Measurements from ENCODE around the gene SPATA6L.
"Not testable (repeated sequence)": the region's sequence is repeated elsewhere in the genome, so short reads cannot be mapped to it uniquely, and the experiment has no call there.

SPATA6L gene

DNA sequence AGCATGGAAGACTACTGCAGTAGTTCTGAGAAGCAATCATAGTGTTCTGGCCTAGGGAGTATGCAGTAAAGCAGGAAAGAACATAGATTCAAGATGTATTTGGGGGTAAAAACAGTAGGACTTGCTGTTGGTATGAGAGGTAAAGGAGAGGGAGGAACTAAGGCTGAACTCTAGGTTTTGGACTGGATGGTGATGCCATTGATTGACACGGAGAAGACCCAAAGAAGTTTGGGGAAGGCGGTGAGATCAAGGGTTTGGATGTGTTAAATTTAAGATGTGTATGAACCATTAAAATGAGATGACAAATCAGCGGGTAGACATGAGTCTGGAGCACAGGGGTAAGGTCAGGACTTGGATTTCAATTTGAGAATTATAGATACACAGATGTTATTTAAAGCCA, 11.1 kb upstream of the SPATA6L start:
- DNase-seq: no peak

DNA sequence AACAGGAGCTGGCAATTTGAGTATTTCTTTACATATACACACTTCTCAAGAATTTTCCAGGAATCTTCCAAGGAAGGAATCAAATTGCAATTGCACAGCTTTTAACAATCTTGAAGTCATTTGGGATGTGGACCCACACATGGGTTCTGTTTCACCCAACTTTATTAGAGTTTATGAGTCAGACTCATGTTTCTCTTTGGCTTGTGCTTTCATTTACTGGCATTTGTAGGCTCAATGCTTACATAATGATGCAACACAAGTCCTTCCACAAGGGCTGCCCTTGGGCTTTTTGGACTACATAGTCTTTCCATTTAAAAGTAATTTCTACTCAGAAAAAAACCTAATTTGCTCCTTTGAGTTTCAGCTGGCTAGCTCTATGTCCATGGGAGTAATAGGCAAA, 8.5 kb upstream of the SPATA6L start:
- no peak for DNase-seq

DNA sequence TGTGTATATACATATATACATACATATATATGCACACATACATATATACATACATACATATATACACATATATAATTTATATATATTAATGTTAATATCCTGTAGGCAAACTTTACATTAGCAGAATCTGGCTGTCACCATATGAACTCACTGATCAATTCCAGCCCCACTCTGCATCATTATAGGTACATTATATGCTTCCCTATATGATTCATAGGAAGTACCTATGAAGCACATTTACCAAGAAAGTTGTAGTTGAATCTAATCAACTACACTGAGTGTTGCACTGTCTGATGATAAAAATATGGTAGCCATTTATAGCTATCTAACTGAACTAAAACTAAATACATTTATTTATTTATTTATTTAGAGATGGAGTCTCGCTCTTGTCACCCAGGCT, 5.5 kb upstream of the SPATA6L start:
- DNase-seq: no peak

DNA sequence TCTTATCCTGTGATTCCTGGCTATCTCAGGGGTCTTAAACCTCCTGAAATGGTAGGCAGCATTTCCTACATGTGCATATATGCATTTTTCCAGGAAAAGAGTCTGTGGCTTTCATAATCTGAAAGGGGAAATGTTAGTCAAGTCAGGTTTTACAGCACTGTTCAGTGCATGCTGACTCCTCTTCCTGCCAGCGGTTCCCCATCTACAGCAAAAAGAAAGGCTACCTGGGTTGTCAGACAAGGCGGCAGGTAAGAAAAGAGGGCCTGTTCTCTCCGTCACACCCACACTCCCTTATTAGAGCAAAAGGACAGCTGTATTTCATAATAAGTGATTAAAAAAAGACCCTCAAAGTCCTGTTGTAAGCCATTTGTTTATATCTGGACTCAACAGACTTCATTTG, 4.3 kb upstream of the SPATA6L start:
- no peak for DNase-seq

DNA sequence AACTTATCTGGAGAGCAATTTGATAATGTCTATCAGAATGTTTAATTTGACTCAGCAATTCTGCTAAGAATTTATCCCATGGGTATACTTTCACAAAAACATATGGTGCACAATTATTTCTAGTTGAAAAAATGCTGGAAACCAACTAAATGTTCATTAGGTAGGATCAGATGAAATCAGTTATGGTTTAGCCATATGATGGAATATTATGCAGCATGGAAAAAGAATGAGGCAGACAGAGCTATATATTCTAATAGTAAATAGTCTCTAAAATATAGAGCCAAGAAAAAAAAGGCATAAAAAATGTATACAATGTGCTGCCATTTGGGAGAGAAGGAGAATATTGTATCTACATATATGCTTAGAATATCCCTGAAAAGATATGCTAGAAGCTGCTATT, 3.6 kb upstream of the SPATA6L start:
- DNase-seq: no peak

DNA sequence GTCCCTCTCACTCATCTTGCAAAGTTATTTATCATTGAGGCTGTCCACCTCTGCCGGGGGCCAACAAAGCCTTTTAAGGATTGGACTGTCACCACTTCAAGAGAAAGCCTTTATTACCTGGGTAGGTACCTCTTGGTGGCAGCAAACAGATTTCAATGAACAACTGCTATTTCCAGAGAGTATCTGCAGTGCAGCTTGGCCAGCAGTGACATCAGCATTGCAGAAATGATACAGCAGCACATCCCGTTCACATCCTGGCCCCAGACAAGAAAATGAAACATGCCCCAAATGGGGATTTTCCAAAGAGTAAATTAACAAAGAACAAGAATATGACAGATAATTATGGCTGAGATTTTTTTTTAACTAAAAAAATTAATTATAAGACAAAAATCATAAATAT, 2.3 kb upstream of the SPATA6L start:
- DNase-seq: no peak

DNA sequence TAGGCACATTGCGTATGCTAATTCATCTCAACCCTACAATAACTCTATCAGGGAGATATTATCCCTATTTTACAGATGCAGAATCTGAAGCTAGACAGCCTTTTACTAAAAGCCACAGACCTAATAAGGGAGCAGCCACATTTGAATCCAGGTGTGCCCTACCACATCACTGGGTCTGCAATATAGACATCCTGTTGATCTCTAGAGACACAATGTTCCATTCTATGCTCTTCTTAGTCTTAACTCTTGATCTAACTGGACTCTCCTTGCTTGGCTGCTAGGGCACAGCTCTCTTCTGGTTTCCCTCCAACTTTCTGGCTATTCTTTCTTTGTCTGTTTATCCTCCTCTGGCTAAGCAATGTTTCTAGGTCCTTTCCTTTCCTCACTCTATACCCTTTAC, 1.4 kb upstream of the SPATA6L start:
- no peak for DNase-seq

DNA sequence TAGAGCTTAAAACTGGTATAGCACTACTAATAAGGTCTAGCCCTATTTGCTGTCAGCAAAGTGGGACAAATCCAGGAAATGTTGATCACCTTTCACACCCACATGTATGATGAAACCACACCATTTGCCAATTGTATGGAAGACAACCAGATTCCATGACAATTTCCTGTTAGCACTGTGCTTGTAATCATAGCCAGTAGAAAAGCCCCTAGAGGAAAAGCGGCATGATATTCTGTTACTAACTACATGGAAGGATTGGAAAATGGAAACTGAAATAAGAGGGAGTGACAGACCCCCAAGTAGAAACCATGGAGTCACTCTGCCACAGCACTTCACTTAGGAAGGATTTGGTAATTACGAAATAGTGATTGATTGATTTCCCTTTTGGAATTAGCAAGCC, 923 bp downstream of the SPATA6L start:
- peak in 1 of 51 donors; percentile 68 for DNase-seq

DNA sequence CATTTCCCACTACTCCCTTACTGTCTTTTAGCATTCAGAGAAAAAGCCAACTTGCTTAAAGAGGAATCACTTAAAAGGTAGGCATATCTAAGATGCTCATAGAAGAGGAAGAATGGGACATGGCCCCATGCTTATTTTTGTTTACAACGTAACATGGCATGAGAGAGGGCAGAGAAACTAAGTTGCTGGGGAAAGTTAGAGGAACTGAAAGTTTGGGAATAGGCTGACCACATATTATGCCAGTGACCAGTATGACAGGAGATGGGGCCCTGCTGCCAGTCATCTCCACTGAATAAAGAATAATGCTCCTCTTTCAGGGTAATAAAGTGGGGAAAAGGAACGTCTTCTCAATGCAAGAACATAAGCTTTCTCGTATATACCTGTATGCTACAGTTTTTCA, 2.3 kb downstream of the SPATA6L start:
- no peak for DNase-seq

DNA sequence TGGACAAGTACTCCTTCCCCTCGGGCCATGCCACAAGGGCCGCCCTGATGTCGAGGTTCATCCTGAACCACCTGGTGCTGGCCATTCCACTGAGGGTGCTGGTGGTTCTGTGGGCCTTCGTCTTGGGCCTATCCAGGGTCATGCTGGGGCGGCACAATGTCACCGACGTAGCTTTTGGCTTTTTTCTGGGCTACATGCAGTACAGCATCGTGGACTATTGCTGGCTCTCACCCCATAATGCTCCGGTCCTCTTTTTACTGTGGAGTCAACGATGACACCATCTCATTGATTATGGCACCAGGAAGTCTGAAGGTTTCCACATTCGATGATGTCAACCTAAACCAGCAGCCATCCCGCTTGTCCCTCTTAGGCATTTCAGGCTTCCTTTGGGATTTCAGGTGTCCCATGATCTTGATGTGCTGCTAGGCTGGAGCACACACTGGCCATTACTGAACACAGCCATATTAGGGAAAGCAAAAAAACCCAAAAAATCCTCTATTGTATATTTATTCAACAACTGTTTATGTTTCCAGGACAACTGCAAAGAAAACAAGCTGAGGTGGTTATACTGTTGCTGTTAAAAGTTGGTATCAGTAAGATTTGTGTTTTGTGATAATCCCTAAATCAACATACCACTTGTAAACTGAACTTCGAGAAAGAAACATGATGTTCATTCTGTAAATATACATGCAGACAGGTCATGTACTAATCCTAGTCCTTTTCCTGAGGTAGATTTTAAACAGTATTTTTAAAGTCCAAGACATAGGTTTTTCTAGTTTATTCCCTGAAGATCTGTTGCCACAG, 3.1 kb downstream of the SPATA6L start:
- peak in 2 of 51 donors; percentile 36 to 45 for DNase-seq

DNA sequence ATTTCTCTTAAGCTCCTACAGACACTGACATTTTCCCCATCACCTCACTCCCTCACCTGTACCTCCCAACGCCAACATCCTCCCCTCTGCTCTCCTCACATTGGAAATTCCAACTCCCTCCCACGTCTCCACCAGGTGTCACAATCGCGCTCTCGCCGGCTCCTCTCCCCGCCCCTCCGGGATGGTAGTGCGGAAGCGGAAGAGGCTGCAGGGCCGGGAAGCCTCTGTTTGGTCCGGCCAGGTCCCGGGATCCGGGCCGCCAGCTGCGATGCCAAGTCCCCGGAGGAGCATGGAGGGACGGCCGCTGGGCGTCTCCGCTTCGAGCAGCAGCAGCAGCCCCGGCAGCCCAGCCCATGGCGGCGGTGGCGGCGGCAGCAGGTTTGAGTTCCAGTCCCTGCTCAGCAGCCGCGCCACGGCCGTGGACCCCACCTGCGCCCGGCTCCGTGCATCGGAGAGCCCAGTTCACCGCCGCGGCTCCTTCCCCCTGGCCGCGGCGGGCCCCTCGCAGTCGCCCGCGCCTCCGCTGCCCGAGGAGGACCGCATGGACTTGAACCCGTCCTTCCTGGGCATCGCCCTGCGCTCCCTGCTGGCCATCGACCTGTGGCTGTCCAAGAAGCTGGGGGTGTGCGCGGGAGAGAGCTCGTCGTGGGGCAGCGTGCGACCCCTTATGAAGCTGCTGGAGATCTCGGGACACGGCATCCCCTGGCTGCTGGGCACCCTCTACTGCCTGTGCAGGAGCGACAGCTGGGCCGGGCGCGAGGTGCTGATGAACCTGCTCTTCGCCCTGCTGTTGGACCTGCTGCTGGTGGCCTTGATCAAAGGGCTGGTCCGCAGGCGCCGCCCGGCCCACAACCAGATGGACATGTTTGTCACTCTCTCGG, 3.9 kb downstream of the SPATA6L start, which contains the start of gene PLPP6:
PLPP6 (plus strand) TSS at position 187 of the 881 bp plus-strand sequence; CDS start at position 269, 82 bp downstream.
- peak in 50 of 51 donors; percentile 18 to 89 (median 68) for DNase-seq

DNA sequence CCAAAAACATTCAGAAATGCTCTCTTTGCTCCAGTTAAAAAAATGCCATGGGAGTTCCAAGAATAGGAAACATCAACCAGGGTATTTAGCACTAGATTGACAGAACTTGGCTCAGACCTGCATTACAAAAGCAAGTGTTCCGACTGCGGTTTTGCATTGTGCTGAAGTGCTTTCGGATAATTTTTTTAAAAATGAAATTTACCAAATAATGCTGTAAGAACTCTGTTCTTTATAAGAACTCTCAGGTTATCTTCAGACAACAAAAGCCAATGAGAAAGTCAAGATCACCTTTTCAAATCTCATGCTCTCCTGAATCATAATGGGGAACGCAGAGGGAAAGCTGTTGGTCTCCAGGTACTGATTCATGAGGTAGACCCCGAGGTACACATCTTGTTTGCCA, 4.7 kb downstream of the SPATA6L start:
- DNase-seq: no peak

DNA sequence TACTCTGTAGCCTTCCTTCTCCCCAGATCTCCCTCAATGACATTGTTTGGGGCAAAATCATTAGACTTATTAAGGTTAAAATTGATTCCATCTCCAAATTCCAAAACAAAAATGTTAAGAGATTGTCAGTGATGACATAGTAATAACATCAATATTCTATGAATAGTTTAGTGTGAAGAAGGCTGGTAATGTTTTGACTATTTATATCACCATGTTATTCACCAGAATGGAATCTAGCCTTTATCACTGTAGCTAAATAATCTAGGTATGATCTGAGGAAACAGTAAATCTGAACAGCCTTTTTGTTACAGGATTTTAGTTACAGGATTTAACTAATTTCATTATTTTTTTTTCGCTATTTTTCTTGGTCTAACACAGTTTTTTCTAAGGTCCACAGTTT, 5.1 kb downstream of the SPATA6L start:
- DNase-seq: no peak

DNA sequence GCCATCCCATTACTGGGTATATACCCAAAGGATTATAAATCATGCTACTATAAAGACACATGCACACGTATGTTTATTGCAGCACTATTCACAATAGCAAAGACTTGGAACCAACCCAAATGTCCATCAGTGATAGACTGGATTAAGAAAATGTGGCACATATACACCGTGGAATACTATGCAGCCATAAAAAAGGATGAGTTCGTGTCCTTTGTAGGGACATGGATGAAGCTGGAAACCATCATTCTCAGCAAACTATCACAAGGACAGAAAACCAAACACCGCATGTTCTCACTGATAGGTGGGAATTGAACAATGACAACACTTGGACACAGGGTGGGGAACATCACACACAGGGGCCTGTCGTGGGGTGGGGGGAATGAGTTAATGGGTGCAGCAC, 5.6 kb downstream of the SPATA6L start:
- DNase-seq: not testable (repeated sequence)

DNA sequence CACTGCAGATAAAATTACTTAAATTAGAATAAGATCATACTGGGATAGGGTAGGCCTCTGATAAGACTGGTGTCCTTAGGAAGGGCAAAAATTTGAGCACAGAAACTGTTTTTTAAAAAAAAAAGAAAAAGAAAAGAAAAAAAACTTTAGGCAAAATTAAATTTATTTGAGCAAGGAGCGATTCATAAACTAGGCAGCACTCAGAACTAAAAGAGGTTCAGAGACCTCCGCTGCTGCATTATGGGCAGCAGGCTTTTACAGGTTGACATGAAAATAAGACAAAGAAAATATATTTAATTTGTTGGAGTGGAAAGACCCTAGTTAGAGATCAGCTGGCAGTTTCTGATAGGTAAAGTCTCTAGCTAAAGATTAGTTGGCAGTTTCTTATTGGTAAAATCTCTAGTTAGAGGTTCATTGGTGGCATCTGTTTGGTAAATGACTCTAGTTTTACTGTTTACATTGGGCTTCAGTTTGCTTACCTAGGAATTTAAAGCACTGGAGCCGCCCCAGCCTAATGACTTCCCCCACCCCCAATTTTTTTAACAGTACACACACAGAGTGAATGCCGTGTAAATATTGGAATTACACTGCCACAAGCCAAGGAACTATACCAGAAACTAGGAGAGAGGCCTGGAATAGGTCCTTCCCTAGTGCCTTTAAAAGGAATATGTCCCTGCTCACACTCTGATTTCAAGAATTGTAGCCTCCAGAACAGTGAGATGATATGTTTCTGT, 8.7 kb downstream of the SPATA6L start:
- DNase-seq: no peak

DNA sequence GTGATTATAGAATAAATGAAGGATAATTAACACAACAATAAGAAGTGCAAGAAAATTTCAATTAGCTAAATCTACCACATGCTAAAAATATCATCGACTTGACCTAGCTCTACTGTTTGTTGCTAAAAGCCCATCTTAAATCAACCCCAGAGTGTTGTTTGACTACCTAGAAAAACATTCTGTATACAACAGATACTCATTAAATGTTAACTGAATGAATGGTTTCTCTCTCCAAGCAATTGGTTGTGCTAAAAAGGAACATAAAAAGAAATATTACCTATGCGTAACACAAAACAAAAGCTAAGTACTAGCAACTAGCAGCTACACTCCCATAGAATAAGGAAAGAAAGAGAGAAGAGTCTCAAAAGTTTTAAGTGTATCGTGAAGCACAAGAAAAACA, 9.7 kb downstream of the SPATA6L start:
- no peak for DNase-seq

DNA sequence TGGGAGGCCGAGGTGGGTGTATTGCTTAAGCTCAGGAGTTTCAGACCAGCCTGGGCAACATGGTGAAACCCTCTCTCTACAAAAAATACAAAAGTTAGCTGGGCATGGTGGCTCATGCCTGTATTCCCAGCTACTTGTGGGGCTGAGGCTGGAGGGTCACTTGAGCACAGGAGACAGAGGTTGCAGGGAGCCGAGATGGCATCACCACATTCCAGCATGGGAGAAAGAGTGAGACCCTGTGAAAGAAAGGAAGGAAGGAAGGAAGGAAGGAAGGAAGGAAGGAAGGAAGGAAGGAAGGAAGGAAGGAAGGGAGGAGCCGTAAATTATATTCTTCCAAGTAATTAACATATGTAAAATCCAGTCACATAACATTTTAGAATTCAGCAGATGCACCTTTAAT, 10.1 kb downstream of the SPATA6L start:
- DNase-seq: not testable (repeated sequence)

DNA sequence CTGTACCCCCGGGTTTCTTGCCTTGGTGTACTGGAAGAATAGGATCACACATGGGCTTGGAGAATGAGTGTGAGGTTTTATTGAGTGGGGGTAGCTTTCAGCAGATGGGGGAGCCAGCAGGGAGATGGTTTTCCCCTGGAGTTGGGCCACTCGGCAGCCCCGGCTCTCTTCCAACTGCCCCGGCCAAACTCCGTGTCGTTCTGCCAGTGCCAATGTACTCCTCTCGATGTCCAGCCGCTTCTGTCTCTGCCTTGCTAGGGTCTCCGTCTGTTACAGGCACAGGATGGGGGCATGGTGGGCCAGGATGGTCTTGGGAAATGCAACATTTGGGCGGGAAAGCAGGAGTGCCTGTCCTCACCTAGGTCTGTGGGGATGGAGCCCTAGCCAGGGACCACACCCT, 11.7 kb downstream of the SPATA6L start:
- no peak for DNase-seq

DNA sequence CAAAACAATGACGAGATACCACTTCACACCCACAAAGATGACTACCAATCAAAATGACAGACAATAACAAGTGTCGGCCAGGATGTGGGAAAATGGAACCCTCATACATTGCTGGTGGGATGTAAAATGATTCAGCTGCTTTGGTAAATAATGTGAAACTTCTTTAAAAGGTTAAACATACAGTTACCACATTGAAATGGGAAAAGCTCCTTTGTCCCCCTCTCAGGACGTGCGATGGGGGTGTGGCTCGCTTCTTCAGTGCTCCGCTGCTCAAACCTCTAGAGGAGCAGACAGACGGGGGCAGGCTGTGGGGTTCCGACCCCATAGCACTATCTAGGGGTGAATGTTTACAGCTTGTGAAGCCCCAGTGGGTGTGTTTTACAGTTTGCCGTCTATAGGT, 12.2 kb downstream of the SPATA6L start:
- no peak for DNase-seq

DNA sequence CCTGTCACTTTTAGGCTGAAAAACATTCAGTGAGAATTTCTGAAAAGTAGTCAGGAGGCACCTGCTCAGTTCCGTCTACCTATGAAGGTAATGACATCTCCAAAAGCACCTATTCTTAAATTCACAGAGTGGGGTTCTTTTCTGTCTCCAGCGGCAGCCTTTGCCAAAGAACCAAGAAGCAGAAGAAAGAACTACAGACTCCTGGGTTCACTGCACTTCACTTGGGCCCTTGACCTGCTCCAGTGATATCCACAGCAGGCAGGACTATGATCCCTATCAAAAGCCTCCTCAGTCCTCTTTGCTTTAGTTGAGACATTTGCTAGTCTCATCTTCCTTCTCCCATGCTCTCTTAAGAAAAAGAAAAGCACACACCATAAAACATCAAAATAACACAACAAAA, 23.9 kb downstream of the SPATA6L start:
- DNase-seq: no peak

DNA sequence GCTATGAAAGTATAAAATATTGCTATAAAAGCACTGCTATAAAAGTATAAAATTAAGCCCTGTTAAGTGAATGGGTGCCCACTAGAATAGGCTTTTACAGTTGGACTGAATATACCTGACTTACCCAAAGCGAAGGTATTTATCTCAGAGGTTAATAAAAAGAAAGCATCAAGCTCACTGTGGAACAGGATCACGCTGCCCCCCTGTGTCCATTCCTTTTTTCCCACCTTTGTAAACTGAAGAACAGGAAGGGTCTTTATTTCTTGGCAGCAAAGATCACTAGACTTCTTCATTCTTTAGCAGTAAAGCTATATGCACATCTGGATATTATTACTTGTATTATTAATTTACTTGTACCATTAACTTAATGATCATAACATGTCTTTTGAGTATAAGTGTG, 26.3 kb downstream of the SPATA6L start:
- peak in 1 of 51 donors; percentile 1 for DNase-seq

DNA sequence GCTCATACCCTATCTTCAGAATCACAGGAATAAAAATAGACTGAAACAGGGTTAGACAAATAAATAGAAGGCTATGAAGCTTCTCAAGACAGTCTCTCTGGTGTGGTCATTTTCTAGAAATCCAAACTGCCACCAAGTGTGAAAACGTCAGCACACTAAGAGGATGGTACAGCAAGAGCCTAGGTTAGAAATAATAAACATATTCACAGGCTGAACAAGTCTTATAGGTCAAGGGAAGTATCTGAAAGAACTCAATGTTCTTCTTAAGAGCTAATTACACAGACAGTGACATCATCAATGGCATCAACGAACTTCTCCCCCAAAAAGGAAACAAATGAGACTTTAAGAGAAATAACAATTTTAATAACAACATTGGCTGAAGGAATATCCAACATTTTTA, 26.9 kb downstream of the SPATA6L start:
- DNase-seq: no peak
